Stomach smooth muscle (tissue), 2 donors: ENCODE results near the gene MMP1.

ENCODE experiments used
- H3K27ac ChIP-seq: one replicate; pipeline ENCODE4 v1.7.0; 2013; ENCODE audit warnings: mild to moderate bottlenecking, low read length, inconsistent platforms
- H3K27me3 ChIP-seq, 2 donors: one replicate each; pipeline ENCODE4 v1.7.0; 2013; ENCODE audit warnings: low read length in 2 of 2; ENCODE audit not compliant: insufficient read depth in 2 of 2, control insufficient read depth in 1 of 2
- H3K36me3 ChIP-seq, 2 donors: one replicate each; pipeline ENCODE4 v1.7.0; 2013; ENCODE audit warnings: low read length in 2 of 2; ENCODE audit not compliant: control insufficient read depth in 2 of 2, insufficient read depth in 2 of 2
- H3K4me1 ChIP-seq: one replicate; pipeline ENCODE4 v1.7.0; 2013; ENCODE audit warnings: low read length; ENCODE audit not compliant: control insufficient read depth, insufficient read depth
- H3K4me3 ChIP-seq, 2 donors: one replicate each; pipeline ENCODE4 v1.7.0; 2013; ENCODE audit warnings: low read length in 2 of 2
- H3K9ac ChIP-seq, 2 donors: one replicate each; pipeline ENCODE4 v1.7.0; 2013; ENCODE audit warnings: low read length in 2 of 2, mild to moderate bottlenecking in 1 of 2
- H3K9me3 ChIP-seq, 2 donors: one replicate each; pipeline ENCODE4 v1.7.0; 2013; ENCODE audit warnings: low read length in 2 of 2; ENCODE audit not compliant: control insufficient read depth in 2 of 2
- donor health status: healthy.
- donor health status: Pancreatic carcinoma.

MMP1 gene

GRCh38 chr11:102831489-102832440 is 33.8 kb upstream of the MMP1 start:
- H3K27me3 ChIP-seq: no peaks in the 10 kb centered on the region
- peak overlapping the region; percentile 45 to 71 for H3K4me3 ChIP-seq
- H3K9ac ChIP-seq: peak overlapping the region in 1 of 2 donors; percentile 48
- H3K27ac ChIP-seq: peak overlapping the region; percentile 32
- peaks cover 3% of the 10 kb centered on the region for H3K4me1 ChIP-seq
- no peaks in the 10 kb centered on the region for H3K36me3 ChIP-seq
- no peaks in the 10 kb centered on the region for H3K9me3 ChIP-seq

- Histone ChIP-seq H3K9ac (no peak overlapping the region), H3K27me3 (no peaks in the 10 kb centered on the region), H3K9me3 (no peaks in the 10 kb centered on the region), H3K4me1 (peaks cover 2% of the 10 kb centered on the region), H3K4me3 (no peak overlapping the region), H3K27ac (no peak overlapping the region), H3K36me3 (no peaks in the 10 kb centered on the region)
Observed at GRCh38 chr11:102831128-102831488, 33.1 kb upstream of the MMP1 start.

- Histone ChIP-seq H3K36me3 (no peaks in the 10 kb centered on the region), H3K27me3 (no peaks in the 10 kb centered on the region), H3K9ac (no peak overlapping the region), H3K4me3 (no peak overlapping the region), H3K27ac (no peak overlapping the region), H3K9me3 (no peaks in the 10 kb centered on the region), H3K4me1 (no peaks in the 10 kb centered on the region)
Observed at GRCh38 chr11:102830001-102830727, 32.2 kb upstream of the MMP1 start.

GRCh38 chr11:102829316-102830000 is 31.5 kb upstream of the MMP1 start:
- no peaks in the 10 kb centered on the region for H3K4me1 ChIP-seq
- no peaks in the 10 kb centered on the region for H3K27me3 ChIP-seq
- H3K27ac ChIP-seq: no peak overlapping the region
- no peaks in the 10 kb centered on the region for H3K36me3 ChIP-seq
- no peak overlapping the region for H3K4me3 ChIP-seq
- no peak overlapping the region for H3K9ac ChIP-seq
- H3K9me3 ChIP-seq: no peaks in the 10 kb centered on the region

- Histone ChIP-seq H3K27ac (no peak overlapping the region), H3K27me3 (no peaks in the 10 kb centered on the region), H3K4me3 (no peak overlapping the region), H3K4me1 (no peaks in the 10 kb centered on the region), H3K9me3 (no peaks in the 10 kb centered on the region), H3K36me3 (no peaks in the 10 kb centered on the region), H3K9ac (no peak overlapping the region)
Observed at GRCh38 chr11:102824556-102824955, 26.6 kb upstream of the MMP1 start.

GRCh38 chr11:102819491-102819890 is 21.5 kb upstream of the MMP1 start:
- no peaks in the 10 kb centered on the region for H3K36me3 ChIP-seq
- no peaks in the 10 kb centered on the region for H3K4me1 ChIP-seq
- no peak overlapping the region for H3K4me3 ChIP-seq
- no peaks in the 10 kb centered on the region for H3K9me3 ChIP-seq
- no peaks in the 10 kb centered on the region for H3K27me3 ChIP-seq
- no peak overlapping the region for H3K9ac ChIP-seq
- H3K27ac ChIP-seq: no peak overlapping the region

GRCh38 chr11:102813484-102813883 is 15.5 kb upstream of the MMP1 start:
- H3K9ac ChIP-seq: no peak overlapping the region
- H3K27ac ChIP-seq: no peak overlapping the region
- H3K27me3 ChIP-seq: no peaks in the 10 kb centered on the region
- H3K36me3 ChIP-seq: no peaks in the 10 kb centered on the region
- no peak overlapping the region for H3K4me3 ChIP-seq
- H3K9me3 ChIP-seq: no peaks in the 10 kb centered on the region
- H3K4me1 ChIP-seq: no peaks in the 10 kb centered on the region

GRCh38 chr11:102812188-102812587 is 14.2 kb upstream of the MMP1 start:
- Histone ChIP-seq H3K27ac (no peak overlapping the region), H3K27me3 (no peaks in the 10 kb centered on the region), H3K4me3 (no peak overlapping the region), H3K4me1 (no peaks in the 10 kb centered on the region), H3K36me3 (no peaks in the 10 kb centered on the region), H3K9me3 (no peaks in the 10 kb centered on the region), H3K9ac (no peak overlapping the region)

GRCh38 chr11:102810950-102811660 is 13.1 kb upstream of the MMP1 start:
- Histone ChIP-seq H3K27me3 (no peaks in the 10 kb centered on the region), H3K4me3 (no peak overlapping the region), H3K36me3 (no peaks in the 10 kb centered on the region), H3K9ac (no peak overlapping the region), H3K4me1 (no peaks in the 10 kb centered on the region), H3K27ac (no peak overlapping the region), H3K9me3 (no peaks in the 10 kb centered on the region)

- no peaks in the 10 kb centered on the region for H3K36me3 ChIP-seq
- H3K27ac ChIP-seq: no peak overlapping the region
- no peaks in the 10 kb centered on the region for H3K4me1 ChIP-seq
- H3K9me3 ChIP-seq: no peaks in the 10 kb centered on the region
- H3K4me3 ChIP-seq: no peak overlapping the region
- H3K27me3 ChIP-seq: no peaks in the 10 kb centered on the region
- no peak overlapping the region for H3K9ac ChIP-seq
Observed at GRCh38 chr11:102809971-102810370, 12.0 kb upstream of the MMP1 start.
